Measurements from ENCODE around the gene CTNNBIP1.

DNA sequence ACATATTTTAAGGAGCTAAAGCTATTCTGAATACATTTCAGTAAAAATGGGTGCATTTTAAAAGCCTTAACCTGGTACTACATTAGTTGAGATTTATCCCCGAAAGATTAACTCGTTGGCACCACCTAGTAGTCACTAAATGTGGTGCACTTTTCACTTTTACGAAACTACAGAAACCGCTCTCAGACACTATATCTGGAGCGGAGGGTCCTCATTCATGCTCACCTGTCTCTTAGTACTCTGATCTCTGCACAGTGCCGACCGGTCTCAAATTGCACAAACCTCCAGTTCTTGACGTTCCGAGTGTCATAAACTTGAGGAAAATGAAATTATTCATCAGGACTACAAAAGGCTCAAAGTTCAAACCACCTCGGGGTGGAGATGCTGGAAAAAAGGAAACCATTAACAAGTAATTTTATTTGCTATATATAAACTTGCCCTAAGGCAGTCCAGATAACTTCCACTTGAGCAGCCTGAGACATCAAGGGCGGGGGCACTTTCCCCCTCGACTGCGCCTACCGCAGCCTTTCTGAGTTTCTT lies 32.4 kb upstream of the CTNNBIP1 start:
- TF ChIP-seq, protein P1, sequence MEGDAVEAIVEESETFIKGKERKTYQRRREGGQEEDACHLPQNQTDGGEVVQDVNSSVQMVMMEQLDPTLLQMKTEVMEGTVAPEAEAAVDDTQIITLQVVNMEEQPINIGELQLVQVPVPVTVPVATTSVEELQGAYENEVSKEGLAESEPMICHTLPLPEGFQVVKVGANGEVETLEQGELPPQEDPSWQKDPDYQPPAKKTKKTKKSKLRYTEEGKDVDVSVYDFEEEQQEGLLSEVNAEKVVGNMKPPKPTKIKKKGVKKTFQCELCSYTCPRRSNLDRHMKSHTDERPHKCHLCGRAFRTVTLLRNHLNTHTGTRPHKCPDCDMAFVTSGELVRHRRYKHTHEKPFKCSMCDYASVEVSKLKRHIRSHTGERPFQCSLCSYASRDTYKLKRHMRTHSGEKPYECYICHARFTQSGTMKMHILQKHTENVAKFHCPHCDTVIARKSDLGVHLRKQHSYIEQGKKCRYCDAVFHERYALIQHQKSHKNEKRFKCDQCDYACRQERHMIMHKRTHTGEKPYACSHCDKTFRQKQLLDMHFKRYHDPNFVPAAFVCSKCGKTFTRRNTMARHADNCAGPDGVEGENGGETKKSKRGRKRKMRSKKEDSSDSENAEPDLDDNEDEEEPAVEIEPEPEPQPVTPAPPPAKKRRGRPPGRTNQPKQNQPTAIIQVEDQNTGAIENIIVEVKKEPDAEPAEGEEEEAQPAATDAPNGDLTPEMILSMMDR (IDR thresholded peaks at IDR 0.05; ENCODE audit: low read depth, low read length, missing input control), result peak; percentile 49
- TF ChIP-seq TAF1 (conservative IDR thresholded peaks at IDR 0.05) (no peak), SP1 (IDR thresholded peaks at IDR 0.05) (no peak), YY1 (IDR thresholded peaks at IDR 0.05) (no peak), GABPA (IDR thresholded peaks at IDR 0.05 in 1 of 2, conservative IDR thresholded peaks at IDR 0.05 in 1 of 2) (no peak), RAD21 (IDR thresholded peaks at IDR 0.05) (peak; percentile 75 to 77), NR2F2 (IDR thresholded peaks at IDR 0.05) (no peak), RXRA (IDR thresholded peaks at IDR 0.05) (no peak), FOXA1 (IDR thresholded peaks at IDR 0.05) (no peak), JUND (IDR thresholded peaks at IDR 0.05) (no peak)
- TF ChIP-seq, protein P2, sequence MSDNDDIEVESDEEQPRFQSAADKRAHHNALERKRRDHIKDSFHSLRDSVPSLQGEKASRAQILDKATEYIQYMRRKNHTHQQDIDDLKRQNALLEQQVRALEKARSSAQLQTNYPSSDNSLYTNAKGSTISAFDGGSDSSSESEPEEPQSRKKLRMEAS (IDR thresholded peaks at IDR 0.05), result no peak
- TF ChIP-seq, protein P3, sequence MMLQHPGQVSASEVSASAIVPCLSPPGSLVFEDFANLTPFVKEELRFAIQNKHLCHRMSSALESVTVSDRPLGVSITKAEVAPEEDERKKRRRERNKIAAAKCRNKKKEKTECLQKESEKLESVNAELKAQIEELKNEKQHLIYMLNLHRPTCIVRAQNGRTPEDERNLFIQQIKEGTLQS (IDR thresholded peaks at IDR 0.05), result no peak
- TF ChIP-seq, protein P4, sequence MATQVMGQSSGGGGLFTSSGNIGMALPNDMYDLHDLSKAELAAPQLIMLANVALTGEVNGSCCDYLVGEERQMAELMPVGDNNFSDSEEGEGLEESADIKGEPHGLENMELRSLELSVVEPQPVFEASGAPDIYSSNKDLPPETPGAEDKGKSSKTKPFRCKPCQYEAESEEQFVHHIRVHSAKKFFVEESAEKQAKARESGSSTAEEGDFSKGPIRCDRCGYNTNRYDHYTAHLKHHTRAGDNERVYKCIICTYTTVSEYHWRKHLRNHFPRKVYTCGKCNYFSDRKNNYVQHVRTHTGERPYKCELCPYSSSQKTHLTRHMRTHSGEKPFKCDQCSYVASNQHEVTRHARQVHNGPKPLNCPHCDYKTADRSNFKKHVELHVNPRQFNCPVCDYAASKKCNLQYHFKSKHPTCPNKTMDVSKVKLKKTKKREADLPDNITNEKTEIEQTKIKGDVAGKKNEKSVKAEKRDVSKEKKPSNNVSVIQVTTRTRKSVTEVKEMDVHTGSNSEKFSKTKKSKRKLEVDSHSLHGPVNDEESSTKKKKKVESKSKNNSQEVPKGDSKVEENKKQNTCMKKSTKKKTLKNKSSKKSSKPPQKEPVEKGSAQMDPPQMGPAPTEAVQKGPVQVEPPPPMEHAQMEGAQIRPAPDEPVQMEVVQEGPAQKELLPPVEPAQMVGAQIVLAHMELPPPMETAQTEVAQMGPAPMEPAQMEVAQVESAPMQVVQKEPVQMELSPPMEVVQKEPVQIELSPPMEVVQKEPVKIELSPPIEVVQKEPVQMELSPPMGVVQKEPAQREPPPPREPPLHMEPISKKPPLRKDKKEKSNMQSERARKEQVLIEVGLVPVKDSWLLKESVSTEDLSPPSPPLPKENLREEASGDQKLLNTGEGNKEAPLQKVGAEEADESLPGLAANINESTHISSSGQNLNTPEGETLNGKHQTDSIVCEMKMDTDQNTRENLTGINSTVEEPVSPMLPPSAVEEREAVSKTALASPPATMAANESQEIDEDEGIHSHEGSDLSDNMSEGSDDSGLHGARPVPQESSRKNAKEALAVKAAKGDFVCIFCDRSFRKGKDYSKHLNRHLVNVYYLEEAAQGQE (IDR thresholded peaks at IDR 0.05), result no peak
- TF ChIP-seq, protein P5, sequence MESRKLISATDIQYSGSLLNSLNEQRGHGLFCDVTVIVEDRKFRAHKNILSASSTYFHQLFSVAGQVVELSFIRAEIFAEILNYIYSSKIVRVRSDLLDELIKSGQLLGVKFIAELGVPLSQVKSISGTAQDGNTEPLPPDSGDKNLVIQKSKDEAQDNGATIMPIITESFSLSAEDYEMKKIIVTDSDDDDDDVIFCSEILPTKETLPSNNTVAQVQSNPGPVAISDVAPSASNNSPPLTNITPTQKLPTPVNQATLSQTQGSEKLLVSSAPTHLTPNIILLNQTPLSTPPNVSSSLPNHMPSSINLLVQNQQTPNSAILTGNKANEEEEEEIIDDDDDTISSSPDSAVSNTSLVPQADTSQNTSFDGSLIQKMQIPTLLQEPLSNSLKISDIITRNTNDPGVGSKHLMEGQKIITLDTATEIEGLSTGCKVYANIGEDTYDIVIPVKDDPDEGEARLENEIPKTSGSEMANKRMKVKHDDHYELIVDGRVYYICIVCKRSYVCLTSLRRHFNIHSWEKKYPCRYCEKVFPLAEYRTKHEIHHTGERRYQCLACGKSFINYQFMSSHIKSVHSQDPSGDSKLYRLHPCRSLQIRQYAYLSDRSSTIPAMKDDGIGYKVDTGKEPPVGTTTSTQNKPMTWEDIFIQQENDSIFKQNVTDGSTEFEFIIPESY (IDR thresholded peaks at IDR 0.05), result no peak

All from liver (tissue), 3 donors.